Smooth muscle cell (in vitro differentiated cells): ENCODE data around the gene YOD1. TPM values are rescaled to one million over a fixed set of nuclear protein-coding genes. Genes with fewer than 3 reads are reported as not detected.

Experiments
- DNase-seq: peaks from one replicate; lab custom pipeline; 2025; ENCODE audit not compliant: unreplicated experiment; lab: John Stamatoyannopoulos, UW
- H2AFZ ChIP-seq: fragments of 200-600 bp; sonication (generic); 2 replicates; pipeline ENCODE4 v1.6.0; 2016; ENCODE audit warnings: antibody characterized with exemption, low read depth, mild to moderate bottlenecking
- H3F3A ChIP-seq: fragments of 200-600 bp; sonication (generic); 2 replicates; pipeline ENCODE4 v1.6.0; 2017; ENCODE audit warnings: antibody characterized with exemption, low read depth
- H3K27ac ChIP-seq: fragments of 200-600 bp; sonication (generic); 2 replicates; pipeline ENCODE4 v1.5.1; 2016; ENCODE audit warnings: low read depth, mild to moderate bottlenecking
- H3K27me3 ChIP-seq: fragments of 200-600 bp; sonication (generic); 2 replicates; pipeline ENCODE4 v1.6.1; 2016; ENCODE audit warnings: low read depth, mild to moderate bottlenecking
- H3K36me3 ChIP-seq: fragments of 200-600 bp; sonication (generic); 2 replicates; pipeline ENCODE4 v1.5.1; 2016; ENCODE audit warnings: low read depth
- H3K4me1 ChIP-seq: fragments of 200-600 bp; sonication (generic); 2 replicates; pipeline ENCODE4 v1.5.1; 2016; ENCODE audit warnings: low read depth
- H3K4me2 ChIP-seq: fragments of 200-600 bp; sonication (generic); 2 replicates; pipeline ENCODE4 v1.6.0; 2016; ENCODE audit warnings: mild to moderate bottlenecking
- H3K4me3 ChIP-seq: fragments of 200-600 bp; sonication (generic); 2 replicates; pipeline ENCODE4 v1.5.1; 2016; ENCODE audit warnings: mild to moderate bottlenecking
- H3K79me2 ChIP-seq: fragments of 200-600 bp; sonication (generic); 2 replicates; pipeline ENCODE4 v1.6.0; 2016; ENCODE audit warnings: low read depth, mild to moderate bottlenecking
- H3K9ac ChIP-seq: fragments of 200-600 bp; sonication (generic); 2 replicates; pipeline ENCODE4 v1.6.0; 2016; ENCODE audit warnings: low read depth
- H3K9me3 ChIP-seq: fragments of 200-600 bp; sonication (generic); replicated peaks from 2 replicates; pipeline ENCODE4 v1.5.1; 2016; ENCODE audit warnings: low read depth
- H4K20me1 ChIP-seq: fragments of 200-600 bp; sonication (generic); 2 replicates; pipeline ENCODE4 v1.6.0; 2016; ENCODE audit warnings: low read depth
- WGBS: methylation state at CpG from one replicate; pipeline ENCODE4 v1.1.7; 2016; ENCODE audit warnings: low lambda C conversion rate; 5-methylcytosine and 5-hydroxymethylcytosine counted together
- polyA plus RNA-seq: library from polyadenylated mRNA; unstranded; fragments of >200 nt; fragmentation: Nextera tagmentation; extraction: Ambion mirVana; gene quantifications from 2 replicates; pipeline ENCODE4 v1.2.1, GENCODE V29; 2016
- total RNA-seq: library from RNA; depleted of rRNA; stranded (reverse); fragments of >200 nt; gene quantifications from 2 replicates; pipeline ENCODE4 v1.2.3, GENCODE V29; 2014
- TF ChIP-seq, protein P1 (sequence below): fragments of 200-600 bp; sonication (generic); IDR thresholded peaks from 2 replicates; pipeline ENCODE4 v1.5.1; 2017; ENCODE audit warnings: borderline replicate concordance, mild to moderate bottlenecking, antibody characterized with exemption; ENCODE audit not compliant: insufficient read depth, poor library complexity, severe bottlenecking

Gene YOD1
- total and polyA plus RNA-seq, 2 experiments from 2014 or later = 3.8 to 31.9 TPM

GRCh38 chr1:207088161-207088560, 37.2 kb upstream of the YOD1 start:
- no peak for DNase-seq
- H3F3A ChIP-seq = peaks cover 7% of the 10 kb centered on the region
- H3K4me2 ChIP-seq = peak overlapping the region; percentile 5
- H3K9me3 ChIP-seq = no peaks in the 10 kb centered on the region
- 26% methylated on average over 2 of the region's 2 CpGs for WGBS
- no peaks in the 10 kb centered on the region for H4K20me1 ChIP-seq
- no peaks in the 10 kb centered on the region for H3K27me3 ChIP-seq
- no peak overlapping the region for H3K9ac ChIP-seq
- no peak overlapping the region for H3K4me3 ChIP-seq
- no peak overlapping the region for H2AFZ ChIP-seq
- no peaks in the 10 kb centered on the region for H3K36me3 ChIP-seq
- TF ChIP-seq, protein P1, sequence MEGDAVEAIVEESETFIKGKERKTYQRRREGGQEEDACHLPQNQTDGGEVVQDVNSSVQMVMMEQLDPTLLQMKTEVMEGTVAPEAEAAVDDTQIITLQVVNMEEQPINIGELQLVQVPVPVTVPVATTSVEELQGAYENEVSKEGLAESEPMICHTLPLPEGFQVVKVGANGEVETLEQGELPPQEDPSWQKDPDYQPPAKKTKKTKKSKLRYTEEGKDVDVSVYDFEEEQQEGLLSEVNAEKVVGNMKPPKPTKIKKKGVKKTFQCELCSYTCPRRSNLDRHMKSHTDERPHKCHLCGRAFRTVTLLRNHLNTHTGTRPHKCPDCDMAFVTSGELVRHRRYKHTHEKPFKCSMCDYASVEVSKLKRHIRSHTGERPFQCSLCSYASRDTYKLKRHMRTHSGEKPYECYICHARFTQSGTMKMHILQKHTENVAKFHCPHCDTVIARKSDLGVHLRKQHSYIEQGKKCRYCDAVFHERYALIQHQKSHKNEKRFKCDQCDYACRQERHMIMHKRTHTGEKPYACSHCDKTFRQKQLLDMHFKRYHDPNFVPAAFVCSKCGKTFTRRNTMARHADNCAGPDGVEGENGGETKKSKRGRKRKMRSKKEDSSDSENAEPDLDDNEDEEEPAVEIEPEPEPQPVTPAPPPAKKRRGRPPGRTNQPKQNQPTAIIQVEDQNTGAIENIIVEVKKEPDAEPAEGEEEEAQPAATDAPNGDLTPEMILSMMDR = no peak
- H3K79me2 ChIP-seq = no peaks in the 10 kb centered on the region
- peaks cover 8% of the 10 kb centered on the region for H3K4me1 ChIP-seq
- no peak overlapping the region for H3K27ac ChIP-seq

DNA sequence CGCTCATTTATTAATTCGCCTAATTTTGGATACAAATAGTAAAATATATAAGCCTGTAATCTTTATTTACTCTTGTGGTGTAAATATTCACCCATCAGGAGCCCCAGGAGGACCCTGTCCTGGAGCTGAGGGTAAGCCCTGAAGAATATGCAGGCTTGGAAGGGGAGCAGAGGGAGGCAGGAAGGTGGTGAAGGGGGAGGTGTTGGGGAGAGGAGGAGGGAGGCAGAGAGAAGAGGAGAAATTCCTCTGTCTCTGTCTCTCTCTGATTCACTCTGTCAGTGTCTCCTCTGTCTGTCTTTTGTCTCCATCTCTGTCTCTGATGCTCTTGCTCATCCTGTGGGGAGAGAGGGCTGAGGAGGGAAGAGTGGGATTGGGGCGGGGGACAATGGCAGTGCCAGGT, 34.9 kb upstream of the YOD1 start:
- H3K27ac ChIP-seq = no peak overlapping the region

DNA sequence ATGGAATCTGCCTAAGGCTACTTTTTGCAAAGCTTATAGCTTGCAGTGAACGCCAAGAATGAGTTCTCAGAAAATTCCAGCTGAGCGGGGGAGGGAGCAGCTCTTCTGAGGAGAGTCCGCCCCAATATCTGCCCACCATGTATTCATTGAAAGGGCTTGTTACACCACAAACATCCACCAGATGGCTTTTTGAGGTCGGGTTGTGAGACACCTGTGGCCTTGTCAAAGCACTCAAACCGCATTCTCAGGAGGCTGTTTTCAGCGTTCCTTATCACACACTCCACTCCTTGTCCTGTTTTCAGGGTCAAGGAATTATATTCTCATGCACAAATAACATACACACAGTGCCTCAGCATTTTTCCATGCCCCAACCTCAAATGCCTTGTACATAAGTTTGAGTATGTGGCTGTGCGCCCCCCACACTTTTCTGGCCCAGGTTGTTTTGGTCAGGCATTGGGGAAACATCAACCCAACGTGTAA, 33.7 kb upstream of the YOD1 start:
- H3K79me2 ChIP-seq = no peaks in the 10 kb centered on the region
- WGBS = 26% methylated on average over 8 of the region's 8 CpGs
- H3K4me2 ChIP-seq = peak overlapping the region; percentile 65
- no peaks in the 10 kb centered on the region for H3K9me3 ChIP-seq
- TF ChIP-seq, protein P1 = peak; percentile 57
- no peak for DNase-seq
- H3K9ac ChIP-seq = no peak overlapping the region
- peaks cover 7% of the 10 kb centered on the region for H3F3A ChIP-seq
- H3K4me3 ChIP-seq = no peak overlapping the region
- H4K20me1 ChIP-seq = no peaks in the 10 kb centered on the region
- peaks cover 8% of the 10 kb centered on the region for H3K4me1 ChIP-seq
- no peaks in the 10 kb centered on the region for H3K36me3 ChIP-seq
- no peaks in the 10 kb centered on the region for H3K27me3 ChIP-seq
- no peak overlapping the region for H3K27ac ChIP-seq
- H2AFZ ChIP-seq = no peak overlapping the region

More for the DNA sequence above, 34.9 kb upstream of the YOD1 start:
- Histone ChIP-seq H3K4me2 (no peak overlapping the region), H3K27me3 (no peaks in the 10 kb centered on the region), H3K36me3 (no peaks in the 10 kb centered on the region), H2AFZ (no peak overlapping the region), H3F3A (peaks cover 7% of the 10 kb centered on the region), H3K4me1 (peaks cover 8% of the 10 kb centered on the region), H3K9me3 (no peaks in the 10 kb centered on the region), H3K9ac (no peak overlapping the region), H4K20me1 (no peaks in the 10 kb centered on the region), H3K4me3 (no peak overlapping the region), H3K79me2 (no peaks in the 10 kb centered on the region)
- WGBS = 87% methylated on average over 3 of the region's 3 CpGs
- TF ChIP-seq, protein P1 = no peak
- no peak for DNase-seq

GRCh38 chr1:207084232-207084631, 33.2 kb upstream of the YOD1 start:
- DNase-seq = no peak
- TF ChIP-seq, protein P1 = no peak
- peaks cover 7% of the 10 kb centered on the region for H3F3A ChIP-seq
- no peaks in the 10 kb centered on the region for H3K79me2 ChIP-seq
- H3K4me3 ChIP-seq = no peak overlapping the region
- H3K9ac ChIP-seq = no peak overlapping the region
- peak overlapping the region; percentile 29 for H2AFZ ChIP-seq
- H3K27ac ChIP-seq = peak overlapping the region; percentile 20
- H3K4me1 ChIP-seq = peaks cover 8% of the 10 kb centered on the region
- H3K27me3 ChIP-seq = no peaks in the 10 kb centered on the region
- no peaks in the 10 kb centered on the region for H4K20me1 ChIP-seq
- 21% methylated on average over 2 of the region's 2 CpGs for WGBS
- H3K4me2 ChIP-seq = peak overlapping the region; percentile 65
- no peaks in the 10 kb centered on the region for H3K36me3 ChIP-seq
- H3K9me3 ChIP-seq = no peaks in the 10 kb centered on the region
